CD1c-positive myeloid dendritic cell (primary cell): ENCODE results near the gene INPP5A.
A peak's percentile ranks its signal among the peaks of the same experiment; 100 is the strongest.

ENCODE experiments used
- DNase-seq: peaks from one replicate; pipeline ENCODE4 v3.0.0-alpha.2; 2016; ENCODE audit errors: extremely low spot score

The INPP5A gene

GRCh38 chr10:132535065-132535651 is 2.4 kb upstream of the INPP5A start:
- DNase-seq, result no peak

GRCh38 chr10:132536241-132536876 is 1.2 kb upstream of the INPP5A start:
- DNase-seq, result no peak

GRCh38 chr10:132536877-132537683 is 507 bp upstream of the INPP5A start:
- peak; percentile 100 for DNase-seq

- no peak for DNase-seq
Observed at GRCh38 chr10:132538031-132538789, 623 bp downstream of the INPP5A start.

GRCh38 chr10:132538790-132539421 is 1.3 kb downstream of the INPP5A start:
- DNase-seq, result no peak

GRCh38 chr10:132539431-132539839 is 1.8 kb downstream of the INPP5A start:
- DNase-seq, result no peak

- no peak for DNase-seq
Observed at GRCh38 chr10:132539894-132540293, 2.3 kb downstream of the INPP5A start.

GRCh38 chr10:132540456-132540855 is 2.9 kb downstream of the INPP5A start:
- no peak for DNase-seq

GRCh38 chr10:132541129-132541528 is 3.5 kb downstream of the INPP5A start:
- no peak for DNase-seq

GRCh38 chr10:132541601-132542011 is 4.0 kb downstream of the INPP5A start:
- DNase-seq, result no peak

GRCh38 chr10:132542086-132542775 is 4.6 kb downstream of the INPP5A start:
- no peak for DNase-seq

GRCh38 chr10:132542819-132543218 is 5.2 kb downstream of the INPP5A start:
- DNase-seq, result no peak

GRCh38 chr10:132543916-132544743 is 6.5 kb downstream of the INPP5A start:
- no peak for DNase-seq

- DNase-seq, result peak; percentile 43
Observed at GRCh38 chr10:132544744-132545658, 7.4 kb downstream of the INPP5A start.

GRCh38 chr10:132545659-132546367 is 8.2 kb downstream of the INPP5A start:
- no peak for DNase-seq

GRCh38 chr10:132546567-132547420 is 9.2 kb downstream of the INPP5A start:
- peak; percentile 58 for DNase-seq

GRCh38 chr10:132547421-132547861 is 9.9 kb downstream of the INPP5A start:
- DNase-seq, result no peak
